Activated naive CD8-positive, alpha-beta T cell treated with anti-CD3 and anti-CD28 coated beads, Interleukin-2, amount 10 ng/mL, durations not matched to agents 7 days and 5 days (primary cell): ENCODE data around the gene UBAC1. TPM values are rescaled to one million over a fixed set of nuclear protein-coding genes. Genes with fewer than 3 reads are reported as not detected.

Experiments
- ATAC-seq: fragments of 150-1000 bp; cut with Tn5 transposase; one replicate; pipeline ENCODE4 v1.10.0; 2021; ENCODE audit warnings: low read depth, moderate library complexity
- POLR2A ChIA-PET: fragments of 350-600 bp; sonication (Branson Sonifier 250); formaldehyde crosslinking; loops from one replicate; lab custom pipeline; 2021; ENCODE audit warnings: antibody characterized with exemption; lab: Charles Lee
- DNase-seq: peaks from one replicate; pipeline ENCODE4 v3.0.0; 2021
- H3K27ac Mint-ChIP-seq: one replicate; pipeline ENCODE4 v1.8.0; 2022; ENCODE audit warnings: mild to moderate bottlenecking, mixed read lengths
- H3K27me3 Mint-ChIP-seq: one replicate; pipeline ENCODE4 v1.8.0; 2022; ENCODE audit warnings: mild to moderate bottlenecking, moderate library complexity, mixed read lengths
- H3K36me3 Mint-ChIP-seq: one replicate; pipeline ENCODE4 v1.8.0; 2021; ENCODE audit warnings: mild to moderate bottlenecking, mixed read lengths
- H3K4me1 Mint-ChIP-seq: one replicate; pipeline ENCODE4 v1.8.0; 2021; ENCODE audit warnings: mixed read lengths
- H3K4me3 Mint-ChIP-seq: one replicate; pipeline ENCODE4 v1.8.0; 2022; ENCODE audit warnings: mild to moderate bottlenecking, moderate library complexity, mixed read lengths
- H3K9me3 Mint-ChIP-seq: one replicate; pipeline ENCODE4 v1.8.0; 2021; ENCODE audit warnings: mixed read lengths
- total RNA-seq, 2 experiments: library from RNA; stranded (reverse); gene quantifications; one replicate each; pipeline ENCODE4 v1.2.3, GENCODE V29; 2021

The UBAC1 gene
- total RNA-seq, 2 experiments from 2014 or later, result 30.5 to 31.0 TPM

DNA sequence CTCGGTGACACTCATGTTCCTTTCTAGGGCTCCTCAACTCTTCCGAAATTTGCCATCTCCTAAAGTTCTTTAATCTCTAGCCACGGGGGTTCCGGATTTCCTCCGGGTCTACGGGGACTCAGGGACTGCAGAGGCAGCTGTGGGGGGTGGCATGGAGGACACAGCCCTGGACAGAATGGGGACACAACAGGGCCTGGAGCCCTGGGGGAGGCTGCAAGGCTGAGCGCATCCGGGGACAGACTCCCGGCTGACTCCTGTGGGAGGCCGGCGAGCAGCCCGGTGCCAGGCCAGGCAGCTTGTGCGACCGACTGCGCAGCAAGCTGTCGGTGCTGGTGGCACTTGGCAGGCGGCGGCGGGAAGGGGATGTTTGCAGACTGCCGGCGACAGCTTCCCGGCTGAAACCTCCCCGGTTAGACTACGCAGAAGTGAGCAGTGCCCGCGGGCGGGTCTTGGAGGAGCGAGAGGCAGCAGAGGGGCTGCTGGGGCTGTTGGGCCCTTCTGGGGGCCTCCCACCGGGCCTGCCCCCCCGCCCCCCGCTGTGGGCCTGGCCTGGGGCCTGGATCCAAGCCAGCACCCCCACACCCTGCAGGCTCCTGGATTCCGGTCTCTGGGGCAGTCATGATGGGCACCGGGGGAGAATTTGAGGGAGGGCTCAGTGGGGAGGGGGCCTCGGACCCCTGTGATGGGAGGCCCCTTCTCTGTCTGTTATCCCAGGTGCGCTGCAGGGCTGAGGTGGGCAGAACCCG, 28.7 kb upstream of the UBAC1 start:
- no peaks in the 10 kb centered on the region for H3K27me3 Mint-ChIP-seq
- no peaks in the 10 kb centered on the region for H3K36me3 Mint-ChIP-seq
- H3K4me1 Mint-ChIP-seq, result peaks cover 8% of the 10 kb centered on the region
- H3K27ac Mint-ChIP-seq, result no peak overlapping the region
- H3K9me3 Mint-ChIP-seq, result no peaks in the 10 kb centered on the region
- POLR2A ChIA-PET, result interaction anchor here (1.1 kb wide), 1 partner anchor 22 kb away, joined by 3 read pairs; no protein-coding TSS in a partner anchor
- H3K4me3 Mint-ChIP-seq, result no peak overlapping the region
- ATAC-seq (no peak), DNase-seq (no peak)

- no peaks in the 10 kb centered on the region for H3K9me3 Mint-ChIP-seq
- H3K36me3 Mint-ChIP-seq, result no peaks in the 10 kb centered on the region
- ATAC-seq (no peak), DNase-seq (no peak)
- no peak overlapping the region for H3K4me3 Mint-ChIP-seq
- H3K4me1 Mint-ChIP-seq, result peaks cover 8% of the 10 kb centered on the region
- no peaks in the 10 kb centered on the region for H3K27me3 Mint-ChIP-seq
- H3K27ac Mint-ChIP-seq, result no peak overlapping the region
- POLR2A ChIA-PET, result interaction anchor here (1.1 kb wide), 1 partner anchor 22 kb away, joined by 3 read pairs; no protein-coding TSS in a partner anchor
These were observed 28.0 kb upstream of the UBAC1 start for GRCh38 chr9:135989157-135989556.

DNA sequence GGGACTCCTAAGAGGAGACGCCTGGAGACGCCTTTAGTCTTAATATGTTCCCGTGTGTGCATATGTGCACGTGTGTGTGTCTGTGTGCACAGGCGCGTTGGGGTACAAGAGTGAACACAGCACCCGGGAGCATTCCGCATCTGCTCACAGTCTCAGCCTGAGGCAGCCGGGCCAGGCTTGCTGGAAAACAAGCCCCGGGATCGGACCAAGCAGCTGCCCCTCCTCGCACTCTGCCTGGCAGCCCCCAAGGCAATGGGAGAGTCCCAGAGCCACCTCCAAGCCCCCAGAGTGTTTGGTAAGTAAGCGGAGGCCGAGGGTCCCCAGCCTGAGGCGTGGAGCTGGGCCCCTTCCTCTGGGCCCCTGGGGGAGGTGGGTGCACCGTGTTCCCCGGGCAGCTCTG, 27.3 kb upstream of the UBAC1 start:
- Mint-ChIP-seq H3K27ac (no peak overlapping the region), H3K9me3 (no peaks in the 10 kb centered on the region), H3K27me3 (no peaks in the 10 kb centered on the region), H3K4me1 (peaks cover 8% of the 10 kb centered on the region), H3K4me3 (no peak overlapping the region), H3K36me3 (no peaks in the 10 kb centered on the region)
- DNase-seq, result no peak
- ATAC-seq, result no peak
- POLR2A ChIA-PET, result no interaction called here

GRCh38 chr9:135987838-135988404, 26.7 kb upstream of the UBAC1 start:
- DNase-seq (no peak), ATAC-seq (no peak)
- Mint-ChIP-seq H3K36me3 (no peaks in the 10 kb centered on the region), H3K4me1 (peaks cover 8% of the 10 kb centered on the region), H3K27ac (no peak overlapping the region), H3K9me3 (no peaks in the 10 kb centered on the region), H3K4me3 (no peak overlapping the region), H3K27me3 (no peaks in the 10 kb centered on the region)
- POLR2A ChIA-PET, result no interaction called here

DNA sequence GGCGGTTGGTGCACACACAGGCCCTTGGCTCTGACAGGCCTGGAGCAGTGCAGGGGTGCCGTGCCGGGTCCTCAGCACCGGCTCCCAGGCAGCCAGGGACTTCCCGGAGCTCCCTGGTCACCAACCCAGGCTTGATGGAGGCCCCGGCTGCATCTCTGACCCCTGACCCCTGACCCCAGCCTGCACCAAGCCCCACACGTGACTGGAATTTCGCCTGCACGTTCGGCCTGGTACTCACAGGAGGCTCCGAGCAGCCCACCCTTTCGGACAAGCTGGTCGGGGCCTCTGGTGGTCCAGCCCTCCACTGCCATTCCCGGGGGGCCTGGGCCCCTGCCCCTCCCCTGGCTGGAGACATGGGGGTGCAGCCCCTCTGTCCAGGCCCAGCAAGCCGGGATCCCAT, 25.4 kb upstream of the UBAC1 start:
- peaks cover 3% of the 10 kb centered on the region for H3K4me1 Mint-ChIP-seq
- H3K9me3 Mint-ChIP-seq, result no peaks in the 10 kb centered on the region
- ATAC-seq, result no peak
- no peak overlapping the region for H3K27ac Mint-ChIP-seq
- no peaks in the 10 kb centered on the region for H3K36me3 Mint-ChIP-seq
- DNase-seq, result no peak
- no peak overlapping the region for H3K4me3 Mint-ChIP-seq
- H3K27me3 Mint-ChIP-seq, result no peaks in the 10 kb centered on the region
- POLR2A ChIA-PET, result interaction anchor here (0.6 kb wide), 1 partner anchor 16 kb away, joined by 3 read pairs; no protein-coding TSS in a partner anchor

DNA sequence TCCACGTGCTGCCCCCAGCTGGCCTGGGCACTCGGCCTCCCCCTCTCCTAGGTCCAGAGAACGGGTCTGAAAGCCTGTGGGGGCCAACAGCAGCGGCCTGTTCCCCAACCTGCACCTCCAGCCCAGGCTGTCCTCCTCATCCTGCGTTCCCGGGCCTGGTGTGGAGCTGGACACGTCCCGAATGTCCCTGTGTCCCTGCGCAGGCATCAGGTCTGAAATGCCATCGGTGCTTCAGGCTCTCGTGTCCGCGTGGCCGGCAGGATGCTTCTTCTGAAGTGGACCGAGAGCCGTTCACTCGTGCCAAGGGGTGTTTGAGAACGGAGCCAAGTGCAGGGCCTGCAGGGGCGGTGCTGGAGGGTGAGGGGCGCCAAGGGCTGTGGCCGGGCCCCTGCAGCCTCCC, 24.7 kb upstream of the UBAC1 start:
- no peaks in the 10 kb centered on the region for H3K36me3 Mint-ChIP-seq
- H3K9me3 Mint-ChIP-seq, result no peaks in the 10 kb centered on the region
- H3K27ac Mint-ChIP-seq, result no peak overlapping the region
- DNase-seq (no peak), ATAC-seq (no peak)
- H3K4me3 Mint-ChIP-seq, result no peak overlapping the region
- H3K27me3 Mint-ChIP-seq, result no peaks in the 10 kb centered on the region
- POLR2A ChIA-PET, result no interaction called here
- H3K4me1 Mint-ChIP-seq, result peaks cover 3% of the 10 kb centered on the region

- no peak overlapping the region for H3K27ac Mint-ChIP-seq
- DNase-seq, result no peak
- no peaks in the 10 kb centered on the region for H3K36me3 Mint-ChIP-seq
- peaks cover 1% of the 10 kb centered on the region for H3K4me1 Mint-ChIP-seq
- no peak overlapping the region for H3K4me3 Mint-ChIP-seq
- no peaks in the 10 kb centered on the region for H3K27me3 Mint-ChIP-seq
- no peak for ATAC-seq
- H3K9me3 Mint-ChIP-seq, result no peaks in the 10 kb centered on the region
- POLR2A ChIA-PET, result no interaction called here
These were observed 24.2 kb upstream of the UBAC1 start for GRCh38 chr9:135985459-135985774.

DNA sequence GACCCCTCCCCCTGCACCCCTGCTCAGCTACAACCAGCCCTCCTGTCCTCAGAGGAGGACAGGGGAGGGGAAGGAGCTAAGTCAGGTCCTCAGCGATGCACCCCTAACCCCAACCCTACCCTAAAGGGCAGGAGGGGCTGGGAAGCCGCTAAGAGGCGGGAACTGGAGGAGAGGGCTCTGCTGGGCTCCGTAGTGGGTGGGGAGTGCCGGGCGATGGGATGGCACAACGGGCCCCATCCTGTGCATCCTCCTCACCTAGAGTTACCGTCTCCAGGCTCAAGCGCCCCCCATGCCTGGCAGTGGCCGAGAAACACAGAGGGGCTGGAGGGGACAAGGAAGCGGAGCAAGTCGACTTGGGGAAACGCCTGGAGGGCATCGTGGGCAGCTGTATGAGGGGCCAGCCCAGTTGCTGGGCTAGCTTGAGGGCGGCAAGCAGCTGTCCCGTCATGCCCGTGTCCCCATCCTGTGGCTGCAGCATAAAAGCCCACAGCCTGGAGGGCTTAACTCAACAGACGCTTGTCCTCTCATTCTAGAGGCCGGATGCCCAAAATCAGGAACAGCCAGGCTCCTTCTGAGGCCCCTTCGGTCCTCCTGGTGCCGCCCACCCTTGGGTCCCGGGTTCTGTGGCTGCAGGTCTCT, 23.0 kb upstream of the UBAC1 start:
- Mint-ChIP-seq H3K27ac (no peak overlapping the region), H3K4me1 (peaks cover 2% of the 10 kb centered on the region), H3K36me3 (no peaks in the 10 kb centered on the region), H3K9me3 (no peaks in the 10 kb centered on the region), H3K27me3 (no peaks in the 10 kb centered on the region), H3K4me3 (no peak overlapping the region)
- POLR2A ChIA-PET, result no interaction called here
- no peak for DNase-seq
- no peak for ATAC-seq

- no peaks in the 10 kb centered on the region for H3K27me3 Mint-ChIP-seq
- ATAC-seq (no peak), DNase-seq (no peak)
- H3K9me3 Mint-ChIP-seq, result no peaks in the 10 kb centered on the region
- H3K27ac Mint-ChIP-seq, result no peak overlapping the region
- H3K4me3 Mint-ChIP-seq, result no peak overlapping the region
- no peaks in the 10 kb centered on the region for H3K36me3 Mint-ChIP-seq
- H3K4me1 Mint-ChIP-seq, result peaks cover 6% of the 10 kb centered on the region
- POLR2A ChIA-PET, result no interaction called here
These were observed 22.3 kb upstream of the UBAC1 start for GRCh38 chr9:135983208-135984071.

DNA sequence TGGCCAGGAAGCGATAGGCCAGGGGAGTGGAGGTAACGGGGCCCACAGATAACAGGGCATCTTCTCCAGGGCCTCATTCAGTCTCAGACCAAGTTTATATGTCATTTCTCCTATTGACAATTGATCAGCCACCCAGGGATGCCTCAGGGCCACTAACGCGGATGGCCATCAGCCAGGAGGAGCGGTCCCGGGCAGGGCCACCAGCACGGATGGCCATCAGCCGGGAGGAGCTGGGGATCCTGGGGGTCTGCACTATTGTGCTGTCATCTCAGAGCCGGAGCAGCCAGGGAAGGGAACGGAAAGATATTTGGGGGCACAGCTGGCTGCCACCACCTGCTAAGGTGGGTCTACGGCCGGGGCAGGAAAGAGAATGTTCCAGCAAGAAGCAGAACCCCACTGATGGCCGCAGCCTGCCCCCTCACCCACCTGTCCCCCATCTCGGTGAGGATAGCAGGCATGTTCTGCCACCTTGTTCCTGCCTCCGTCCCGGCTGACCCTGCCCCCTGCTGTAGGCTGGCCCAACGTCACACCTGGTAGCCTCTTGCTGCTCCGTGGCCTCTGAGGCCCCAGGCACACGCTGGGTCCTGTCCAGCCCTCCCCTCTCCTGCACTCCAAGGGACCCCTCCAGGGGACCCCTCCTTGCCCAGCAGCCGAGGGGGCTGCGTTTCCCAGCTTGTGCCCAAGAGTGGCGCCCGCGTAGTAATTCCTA, 21.5 kb upstream of the UBAC1 start:
- peaks cover 6% of the 10 kb centered on the region for H3K4me1 Mint-ChIP-seq
- no peaks in the 10 kb centered on the region for H3K9me3 Mint-ChIP-seq
- no peak for DNase-seq
- no peak for ATAC-seq
- H3K36me3 Mint-ChIP-seq, result no peaks in the 10 kb centered on the region
- H3K27me3 Mint-ChIP-seq, result no peaks in the 10 kb centered on the region
- no peak overlapping the region for H3K4me3 Mint-ChIP-seq
- POLR2A ChIA-PET, result no interaction called here
- H3K27ac Mint-ChIP-seq, result no peak overlapping the region

DNA sequence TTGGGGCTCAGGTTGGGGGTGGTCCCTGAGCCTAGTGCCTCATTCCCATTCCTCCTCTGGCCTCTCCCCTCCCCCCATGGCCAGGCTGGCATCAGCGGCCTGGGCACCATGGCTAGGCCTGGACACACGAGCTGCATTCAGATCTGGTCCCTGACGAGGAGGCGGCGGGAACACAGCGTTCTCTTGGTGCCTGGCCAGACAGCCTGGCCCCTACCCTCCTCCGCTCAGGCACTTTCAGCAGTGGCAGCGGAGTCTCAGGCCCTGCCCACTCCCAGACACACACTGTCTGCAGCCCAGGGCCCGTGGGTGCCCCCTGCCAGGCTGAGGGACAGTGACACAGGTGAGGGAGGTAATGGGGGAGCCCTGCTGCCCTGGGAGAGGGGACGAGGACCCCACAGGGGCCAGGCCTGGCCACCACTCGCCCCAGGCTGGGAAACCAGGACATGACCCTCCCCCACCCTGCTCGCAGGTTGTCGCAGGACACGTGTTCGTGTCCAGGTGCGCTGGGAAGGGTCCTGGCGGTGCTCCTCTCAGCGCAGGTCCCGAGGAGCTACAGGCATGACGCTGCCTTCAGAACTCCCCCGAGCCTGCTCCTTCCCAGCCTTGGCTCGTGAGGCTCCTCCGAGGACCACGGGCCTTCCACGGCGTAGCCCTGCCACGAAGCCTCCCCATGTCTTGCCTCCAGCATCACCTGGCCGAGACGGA, 19.9 kb upstream of the UBAC1 start:
- H3K4me3 Mint-ChIP-seq, result no peak overlapping the region
- DNase-seq (no peak), ATAC-seq (no peak)
- H3K27me3 Mint-ChIP-seq, result no peaks in the 10 kb centered on the region
- H3K27ac Mint-ChIP-seq, result no peak overlapping the region
- peaks cover 6% of the 10 kb centered on the region for H3K4me1 Mint-ChIP-seq
- no peaks in the 10 kb centered on the region for H3K9me3 Mint-ChIP-seq
- POLR2A ChIA-PET, result no interaction called here
- no peaks in the 10 kb centered on the region for H3K36me3 Mint-ChIP-seq

DNA sequence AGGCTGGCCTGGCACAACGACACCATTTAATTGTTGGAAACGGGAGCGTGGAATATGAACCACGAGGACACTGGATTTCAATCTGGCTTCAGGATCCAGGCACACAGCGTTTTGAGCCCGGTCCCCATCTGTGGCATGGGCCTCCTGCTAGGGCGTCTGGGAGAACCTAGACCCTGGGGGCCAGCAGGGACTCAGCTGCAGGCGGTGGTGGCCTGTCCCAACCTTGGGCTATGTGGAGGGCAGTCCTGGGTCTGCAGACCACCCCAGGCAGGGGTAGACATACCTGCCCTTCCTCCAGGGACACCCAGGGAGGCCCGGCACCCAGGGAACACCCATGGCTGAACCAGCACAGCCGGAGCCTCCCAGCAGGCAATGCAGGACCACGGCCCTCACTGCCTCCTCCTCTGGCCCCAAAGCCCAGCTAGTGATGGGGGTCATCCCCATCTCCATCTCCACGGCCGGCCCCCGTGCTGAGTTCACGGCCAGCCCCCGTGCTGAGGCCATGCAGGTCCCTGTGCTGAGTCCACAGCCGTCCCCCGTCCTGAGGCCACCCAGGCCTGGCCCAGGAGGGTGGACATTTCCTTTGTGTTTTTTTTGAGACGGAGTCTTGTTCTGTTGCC, 18.5 kb upstream of the UBAC1 start:
- Mint-ChIP-seq H3K36me3 (no peaks in the 10 kb centered on the region), H3K4me1 (peaks cover 6% of the 10 kb centered on the region), H3K27ac (peak overlapping the region; percentile 61), H3K4me3 (peak overlapping the region; percentile 35), H3K9me3 (no peaks in the 10 kb centered on the region), H3K27me3 (no peaks in the 10 kb centered on the region)
- POLR2A ChIA-PET, result interaction anchor here (1.1 kb wide), 1 partner anchor 16 kb away, joined by 3 read pairs; no protein-coding TSS in a partner anchor
- ATAC-seq (no peak), DNase-seq (no peak)
